ENCODE results near the gene PLCB2. TPM values are rescaled to one million over a fixed set of nuclear protein-coding genes. Genes with fewer than 3 reads are reported as not detected.

PLCB2 gene
- total and polyA plus RNA-seq, 2 donors (not counting 1 experiment from before 2014, with no cell fraction given): 166 to 312 TPM

- H3K27me3 Mint-ChIP-seq: peaks cover 18% of the 10 kb centered on the region
- peak; percentile 92 for DNase-seq
- peaks cover 0 to 28% (median 9%) of the 10 kb centered on the region in 4 experiments for H3K27me3 ChIP-seq (replicated peaks in 1 of 4; ENCODE audit: control extremely low read depth in 1 of 4, control insufficient read depth in 3 of 4, insufficient read depth in 4 of 4, low read length in 3 of 4)
- H3K36me3 ChIP-seq (replicated peaks in 1 of 2; ENCODE audit: control extremely low read depth in 1 of 2, control insufficient read depth in 1 of 2, extremely low read depth in 1 of 2, insufficient read depth in 2 of 2, low read length in 1 of 2): no peaks in the 10 kb centered on the region
- ATAC-seq (ENCODE audit: low read depth): peak; percentile 85
- no peaks in the 10 kb centered on the region for H3K79me2 ChIP-seq (ENCODE audit: control insufficient read depth, insufficient read depth, low read length)
- H3K4me3 ChIP-seq (ENCODE audit: control extremely low read depth in 1 of 5, extremely low read depth in 1 of 5, insufficient read depth in 1 of 5, low read depth in 2 of 5, low read length in 4 of 5): no peak overlapping the region
- no peaks in the 10 kb centered on the region for H3K9me3 Mint-ChIP-seq (ENCODE audit: insufficient read depth)
- 61% methylated on average over 24 of the region's 26 CpGs for WGBS (ENCODE audit: insufficient coverage)
- ChIA-PET POLR2A (no interaction called here), CTCF (interaction anchor here (0.6 to 12.3 kb wide), 73 partner anchors 8 to 1160 kb away, joined by 3 to 382 read pairs (median 4); partner anchors contain the start of genes ANKRD63, BMF, BUB1B and CCDC9B)
- H3K4me1 Mint-ChIP-seq: peaks cover 22% of the 10 kb centered on the region
- TF ChIP-seq EZH2 (IDR thresholded peaks at IDR 0.05; ENCODE audit: borderline replicate concordance, insufficient read depth, low read depth, low read length, poor library complexity, severe bottlenecking): no peak
- TF ChIP-seq, protein P1, sequence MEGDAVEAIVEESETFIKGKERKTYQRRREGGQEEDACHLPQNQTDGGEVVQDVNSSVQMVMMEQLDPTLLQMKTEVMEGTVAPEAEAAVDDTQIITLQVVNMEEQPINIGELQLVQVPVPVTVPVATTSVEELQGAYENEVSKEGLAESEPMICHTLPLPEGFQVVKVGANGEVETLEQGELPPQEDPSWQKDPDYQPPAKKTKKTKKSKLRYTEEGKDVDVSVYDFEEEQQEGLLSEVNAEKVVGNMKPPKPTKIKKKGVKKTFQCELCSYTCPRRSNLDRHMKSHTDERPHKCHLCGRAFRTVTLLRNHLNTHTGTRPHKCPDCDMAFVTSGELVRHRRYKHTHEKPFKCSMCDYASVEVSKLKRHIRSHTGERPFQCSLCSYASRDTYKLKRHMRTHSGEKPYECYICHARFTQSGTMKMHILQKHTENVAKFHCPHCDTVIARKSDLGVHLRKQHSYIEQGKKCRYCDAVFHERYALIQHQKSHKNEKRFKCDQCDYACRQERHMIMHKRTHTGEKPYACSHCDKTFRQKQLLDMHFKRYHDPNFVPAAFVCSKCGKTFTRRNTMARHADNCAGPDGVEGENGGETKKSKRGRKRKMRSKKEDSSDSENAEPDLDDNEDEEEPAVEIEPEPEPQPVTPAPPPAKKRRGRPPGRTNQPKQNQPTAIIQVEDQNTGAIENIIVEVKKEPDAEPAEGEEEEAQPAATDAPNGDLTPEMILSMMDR (IDR thresholded peaks at IDR 0.05): peak; percentile 100
- H3K27ac Mint-ChIP-seq: peak overlapping the region; percentile 68
- peaks cover 6 to 18% of the 10 kb centered on the region in 2 donors for H3K4me1 ChIP-seq (ENCODE audit: control insufficient read depth in 2 of 2, insufficient read depth in 2 of 2, low read length in 2 of 2)
- no peak overlapping the region for H3K9ac ChIP-seq (ENCODE audit: low read length)
- intact Hi-C loops (cut with micrococcal nuclease): loop anchor here (1.0 to 5.0 kb wide), 5 partner anchors 57 to 488 kb away; partner anchors contain the start of genes BMF and BUB1B
- peak overlapping the region; percentile 34 for H2AFZ ChIP-seq (ENCODE audit: insufficient read depth, low read depth, low read length, poor library complexity, severe bottlenecking)
- H3K4me3 Mint-ChIP-seq: no peak overlapping the region
- H4K20me1 ChIP-seq (ENCODE audit: control insufficient read depth, insufficient read depth, low read length, poor library complexity, severe bottlenecking): no peaks in the 10 kb centered on the region
- no peak overlapping the region for H3K27ac ChIP-seq (ENCODE audit: low read length in 2 of 2)
- no peak overlapping the region for H3K4me2 ChIP-seq (replicated peaks; ENCODE audit: low read depth, low read length, poor library complexity, severe bottlenecking)
- H3K9me3 ChIP-seq (ENCODE audit: control extremely low read depth in 1 of 3, control insufficient read depth in 2 of 3, insufficient read depth in 1 of 3, low read length in 2 of 3): peaks cover 0 to 6% (median 0%) of the 10 kb centered on the region in 3 donors
Observed at GRCh38 chr15:40274350-40275274, 33.1 kb downstream of the PLCB2 start.
